ENCODE data around the gene MEOX1.

- TF ChIP-seq CTCF (IDR thresholded peaks at IDR 0.05): no peak
- TF ChIP-seq POLR2A (IDR thresholded peaks at IDR 0.05): no peak
Measured at GRCh38 chr17:43664096-43664495, 2.4 kb upstream of the MEOX1 start.

Measured in prostate gland (tissue), 2 donors.